ENCODE measurements around the gene ADAM8. TPM values are rescaled to one million over a fixed set of nuclear protein-coding genes. Genes with fewer than 3 reads are reported as not detected.

ADAM8 gene
- total RNA-seq, 1 donor: 0.36 TPM

GRCh38 chr10:133308421-133309099, 31.9 kb upstream of the ADAM8 start, which contains the start of the genes TUBGCP2 and ZNF511:
Gene TUBGCP2, minus strand, starts transcription at chr10:133308872. Its CDS starts 5,931 bp downstream, at chr10:133302941.
Gene ZNF511, plus strand, starts transcription at chr10:133308914. Its CDS starts 30 bp downstream, at chr10:133308944.
- DNase-seq (ENCODE audit: low read depth): peak; percentile 80
- peak; percentile 20 for TF ChIP-seq CTCF (IDR thresholded peaks at IDR 0.05; ENCODE audit: insufficient read depth, low read length)
- H3K4me3 ChIP-seq (ENCODE audit: low read depth, low read length): peak within 1 kb of the TSS; percentile 90

DNA sequence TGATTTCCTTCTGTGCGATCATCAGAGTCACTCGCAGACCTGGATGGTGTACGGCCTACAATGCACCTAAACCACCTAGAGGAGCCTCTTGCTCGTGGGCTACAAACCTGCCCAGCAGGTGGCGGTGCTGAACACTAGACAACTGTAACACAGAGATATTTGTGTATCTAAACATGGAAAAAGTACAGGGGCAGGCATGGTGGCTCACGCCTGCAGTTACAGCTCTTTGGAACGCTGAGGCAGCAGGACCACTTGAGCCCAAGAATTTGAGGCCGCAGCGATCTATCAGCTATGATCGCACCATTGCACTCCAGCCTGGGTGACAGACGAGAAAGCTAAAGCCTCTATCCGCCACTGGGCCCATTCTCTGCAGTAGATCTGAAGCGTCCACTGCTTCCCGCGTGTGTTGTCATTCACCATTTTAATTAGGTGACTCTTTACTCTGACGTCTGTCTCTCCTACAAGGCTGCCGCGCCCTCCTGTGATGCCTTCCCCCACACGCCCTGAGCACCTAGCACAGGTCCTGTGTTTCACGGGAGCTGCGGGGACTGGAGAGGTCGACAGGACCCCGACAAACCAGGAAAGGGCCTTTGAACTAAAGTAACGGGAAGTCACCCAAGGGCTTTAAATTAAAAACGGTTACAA, 31.2 kb upstream of the ADAM8 start:
- peak overlapping the region; percentile 90 for H3K4me3 ChIP-seq (ENCODE audit: low read depth, low read length)
- peak; percentile 70 for TF ChIP-seq CTCF (IDR thresholded peaks at IDR 0.05; ENCODE audit: insufficient read depth, low read length)
- peak; percentile 52 for DNase-seq (ENCODE audit: low read depth)

GRCh38 chr10:133306941-133307379, 30.3 kb upstream of the ADAM8 start:
- no peak for DNase-seq (ENCODE audit: low read depth)
- no peak for TF ChIP-seq CTCF (IDR thresholded peaks at IDR 0.05; ENCODE audit: insufficient read depth, low read length)
- peak overlapping the region; percentile 90 for H3K4me3 ChIP-seq (ENCODE audit: low read depth, low read length)

DNA sequence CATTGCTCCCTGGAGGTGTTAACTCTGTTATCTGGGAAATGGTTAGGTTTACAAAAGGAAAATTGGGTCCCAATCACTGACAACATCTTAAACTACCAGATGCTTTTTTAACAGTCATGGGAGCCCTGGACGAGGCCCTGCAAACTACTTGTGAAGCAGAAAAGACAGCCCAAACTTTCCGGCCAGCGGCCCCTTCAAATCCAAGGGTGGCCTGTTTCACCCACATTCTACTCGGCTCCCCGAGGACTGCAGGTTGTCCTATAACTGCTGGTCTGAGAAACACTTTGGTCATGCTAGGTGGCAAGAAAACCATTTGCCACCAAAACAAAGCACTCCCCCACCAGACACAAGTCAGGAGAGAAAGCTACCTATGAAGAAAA, 29.4 kb upstream of the ADAM8 start:
- no peak for TF ChIP-seq CTCF (IDR thresholded peaks at IDR 0.05; ENCODE audit: insufficient read depth, low read length)
- no peak overlapping the region for H3K4me3 ChIP-seq (ENCODE audit: low read depth, low read length)
- DNase-seq (ENCODE audit: low read depth): no peak

DNA sequence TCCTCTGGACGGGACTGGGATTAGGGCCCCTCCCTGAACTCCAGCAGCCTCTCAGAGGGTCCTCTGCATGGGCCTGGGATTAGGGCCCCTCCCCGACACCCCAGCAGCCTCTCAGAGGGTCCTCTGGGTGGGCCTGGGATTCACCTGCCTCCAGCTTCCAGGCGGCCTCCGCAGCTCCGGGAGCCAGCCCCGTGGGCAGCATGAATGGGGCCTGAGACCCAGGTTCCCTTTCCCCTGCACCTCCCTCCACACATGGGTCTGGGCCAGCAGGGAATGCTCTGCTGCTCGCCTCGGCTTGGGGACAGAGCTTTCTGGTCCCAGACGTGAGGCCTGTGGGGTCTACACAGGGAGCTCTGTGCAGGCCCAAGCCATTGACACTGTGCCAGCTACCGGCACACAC, 26.5 kb upstream of the ADAM8 start:
- no peak for TF ChIP-seq CTCF (IDR thresholded peaks at IDR 0.05; ENCODE audit: insufficient read depth, low read length)
- DNase-seq (ENCODE audit: low read depth): no peak
- no peak overlapping the region for H3K4me3 ChIP-seq (ENCODE audit: low read depth, low read length)

GRCh38 chr10:133302230-133302629, 25.6 kb upstream of the ADAM8 start:
- TF ChIP-seq CTCF (IDR thresholded peaks at IDR 0.05; ENCODE audit: insufficient read depth, low read length): no peak
- H3K4me3 ChIP-seq (ENCODE audit: low read depth, low read length): no peak overlapping the region
- DNase-seq (ENCODE audit: low read depth): no peak

All from fibroblast of the aortic adventitia (primary cell).